HCT116 (cell line): ENCODE data around the gene SPRR2G. TPM values are rescaled to one million over a fixed set of nuclear protein-coding genes. Genes with fewer than 3 reads are reported as not detected.

Experiments
- ATAC-seq: fragments of 200-7000 bp; cut with Tn5 transposase; 2 replicates; pipeline ENCODE4 v1.9.1; 2020; ENCODE audit warnings: mild to moderate bottlenecking, moderate library complexity
- BruUV-seq: library from RNA; stranded (reverse); fragments of 400-500 nt; replicated peaks from 2 replicates; lab custom pipeline; 2021; lab: Mats Ljungman, UMichigan
- CTCF ChIA-PET: fragments of 300-600 bp; sonication (Branson Sonifier 250); formaldehyde crosslinking; loops from one replicate; lab custom pipeline; 2021; ENCODE audit warnings: antibody characterized with exemption; lab: Charles Lee
- POLR2A ChIA-PET: fragments of 300-600, 350-600 bp; sonication (Branson Sonifier 250); formaldehyde crosslinking; loops from one replicate; lab custom pipeline; 2021; ENCODE audit warnings: antibody characterized with exemption; lab: Charles Lee
- RAD21 ChIA-PET, 2 experiments: fragments of 300-600 bp; sonication (Branson Sonifier 250); formaldehyde crosslinking; loops; one replicate each; lab custom pipeline; 2023; ENCODE audit warnings: low total read pairs in 2 of 2; ENCODE audit not compliant: uncharacterized antibody in 2 of 2, unreplicated experiment in 2 of 2, low non-redundant PET in 1 of 2; lab: Charles Lee
- DNase-seq: peaks from one replicate; pipeline ENCODE4 v3.0.0-alpha.2; 2010; ENCODE audit warnings: low read depth, low spot score
- H2AFZ ChIP-seq: fragments of 200-600 bp; shearing (Covaris generic), sonication (generic); 2 replicates; pipeline ENCODE4 v1.6.1; 2017; ENCODE audit warnings: low read depth, mixed run types, mixed read lengths, antibody characterized with exemption, low read length; ENCODE audit not compliant: poor library complexity, severe bottlenecking
- H3K27ac ChIP-seq: 2 replicates; pipeline ENCODE4 v1.5.1; 2012; ENCODE audit warnings: low read depth, low read length
- H3K27me3 ChIP-seq: fragments of 200-600 bp; sonication (generic); 2 replicates; pipeline ENCODE4 v1.6.1; 2016; ENCODE audit warnings: mixed run types, low read length, mixed read lengths; ENCODE audit not compliant: insufficient read depth
- H3K36me3 ChIP-seq, 2 experiments: fragments of 200-500 bp in 1 of 2; fragments of 200-600 bp in 1 of 2; sonication (Bioruptor generic) in 1 of 2; sonication (generic) in 1 of 2; 2 replicates each; pipeline versions ENCODE4 v1.5.1 to v1.6.1; 2014 to 2016; ENCODE audit warnings: low read length in 2 of 2, inconsistent platforms in 1 of 2, mixed read lengths in 1 of 2, mixed run types in 1 of 2; ENCODE audit not compliant: insufficient read depth in 2 of 2, control insufficient read depth in 1 of 2
- H3K4me1 ChIP-seq, 2 experiments: fragments of 200-600 bp in 1 of 2; sonication (generic) in 1 of 2; 2 replicates each; pipeline versions ENCODE4 v1.5.1 to v1.6.1; 2012 to 2017; ENCODE audit warnings: low read length in 2 of 2, inconsistent platforms in 1 of 2, mild to moderate bottlenecking in 1 of 2, mixed read lengths in 1 of 2, mixed run types in 1 of 2, moderate library complexity in 1 of 2; ENCODE audit not compliant: insufficient read depth in 2 of 2, control insufficient read depth in 1 of 2
- H3K4me2 ChIP-seq: fragments of 200-600 bp; sonication (generic); 2 replicates; pipeline ENCODE4 v1.6.1; 2017; ENCODE audit warnings: mixed run types, low read length, mixed read lengths
- H3K4me3 ChIP-seq, 2 experiments: fragments of 200-600 bp in 1 of 2; sonication (generic) in 1 of 2; replicated peaks in 1 of 2; 2 replicates each; pipeline ENCODE4 v1.5.1; 2011 to 2016; ENCODE audit warnings: low read length in 2 of 2, control low read depth in 1 of 2, low read depth in 1 of 2, mild to moderate bottlenecking in 1 of 2, mixed read lengths in 1 of 2, mixed run types in 1 of 2
- H3K79me2 ChIP-seq: fragments of 200-600 bp; sonication (generic); 2 replicates; pipeline ENCODE4 v1.6.1; 2017; ENCODE audit warnings: mild to moderate bottlenecking, mixed run types, low read length, moderate library complexity, mixed read lengths; ENCODE audit not compliant: insufficient read depth
- H3K9ac ChIP-seq: fragments of 200-600 bp; sonication (generic); 2 replicates; pipeline ENCODE4 v1.6.1; 2016; ENCODE audit warnings: low read length, mixed read lengths
- H3K9me2 ChIP-seq: fragments of 200-600 bp; sonication (generic), shearing (Covaris generic); 2 replicates; pipeline ENCODE4 v1.6.1; 2017; ENCODE audit warnings: mixed run types, mild to moderate bottlenecking, moderate library complexity; ENCODE audit not compliant: insufficient read depth
- H3K9me3 ChIP-seq, 2 experiments: fragments of 200-500 bp in 1 of 2; fragments of 200-600 bp in 1 of 2; sonication (Bioruptor generic) in 1 of 2; sonication (generic) in 1 of 2; 2 replicates each; pipeline ENCODE4 v1.6.1; 2014 to 2017; ENCODE audit warnings: low read length in 2 of 2, mixed read lengths in 2 of 2, inconsistent platforms in 1 of 2, low read depth in 1 of 2, mild to moderate bottlenecking in 1 of 2, mixed run types in 1 of 2, moderate library complexity in 1 of 2; ENCODE audit not compliant: control insufficient read depth in 1 of 2, insufficient read depth in 1 of 2
- H4K20me1 ChIP-seq: fragments of 200-600 bp; sonication (generic), shearing (Covaris generic); 2 replicates; pipeline ENCODE4 v1.6.1; 2017; ENCODE audit warnings: mixed run types, mild to moderate bottlenecking, moderate library complexity; ENCODE audit not compliant: insufficient read depth
- CBX3 ChIP-seq: IDR thresholded peaks from 2 replicates; pipeline ENCODE4 v1.6.1; 2012; ENCODE audit warnings: low read depth
- CEBPB ChIP-seq: IDR thresholded peaks from 2 replicates; pipeline ENCODE4 v1.6.1; 2012; ENCODE audit warnings: low read depth
- CTCF ChIP-seq, 3 experiments: fragments of 200-600 bp in 1 of 3; sonication (generic) in 1 of 3; IDR thresholded peaks in 2 of 3; conservative IDR thresholded peaks in 1 of 3; 2 replicates each; pipeline ENCODE4 v1.5.1; 2012 to 2017; ENCODE audit warnings: low read depth in 2 of 3, low read length in 2 of 3, antibody characterized with exemption in 1 of 3, borderline replicate concordance in 1 of 3, control low read depth in 1 of 3, mild to moderate bottlenecking in 1 of 3, mixed read lengths in 1 of 3, mixed run types in 1 of 3, moderate library complexity in 1 of 3; ENCODE audit not compliant: insufficient read depth in 1 of 3
- EZH2 ChIP-seq: fragments of 200-600 bp; sonication (generic); IDR thresholded peaks from 2 replicates; pipeline ENCODE4 v1.6.1; 2017; ENCODE audit warnings: antibody characterized with exemption, mixed run types
- FOSL1 ChIP-seq: IDR thresholded peaks from 2 replicates; pipeline ENCODE4 v1.6.1; 2012; ENCODE audit warnings: low read depth
- MAX ChIP-seq: IDR thresholded peaks from 2 replicates; pipeline ENCODE4 v1.6.1; 2012
- POLR2A ChIP-seq: IDR thresholded peaks from 2 replicates; pipeline ENCODE4 v1.7.0; 2011; ENCODE audit warnings: borderline replicate concordance; ENCODE audit not compliant: insufficient read depth, insufficient read length; ENCODE audit errors: extremely low read depth
- SP1 ChIP-seq: IDR thresholded peaks from 2 replicates; pipeline ENCODE4 v1.6.1; 2012; ENCODE audit warnings: low read depth
- ZBTB33 ChIP-seq: IDR thresholded peaks from 2 replicates; pipeline ENCODE4 v1.6.1; 2011; ENCODE audit warnings: mild to moderate bottlenecking, low read length, moderate library complexity; ENCODE audit not compliant: insufficient replicate concordance; ENCODE audit errors: extremely low read depth
- intact Hi-C: fragments of 100-400 bp; cut with micrococcal nuclease; formaldehyde crosslinking; loops from 2 replicates; pipeline ENCODE4 v1.10.0; 2022
- total RNA-seq: library from RNA; stranded (reverse); gene quantifications from one replicate; pipeline ENCODE4 v1.2.1, GENCODE V29; 2021; ENCODE audit not compliant: unreplicated experiment

SPRR2G gene
- total RNA-seq, 1 experiment from 2014 or later = not detected

GRCh38 chr1:153174624-153175023 is 23.9 kb upstream of the SPRR2G start:
- peaks cover 53% of the 10 kb centered on the region for H3K27me3 ChIP-seq
- H3K4me2 ChIP-seq = no peak overlapping the region
- H3K9me3 ChIP-seq = no peaks in the 10 kb centered on the region
- H3K79me2 ChIP-seq = no peaks in the 10 kb centered on the region
- H2AFZ ChIP-seq = no peak overlapping the region
- no peaks in the 10 kb centered on the region for H4K20me1 ChIP-seq
- ATAC-seq = no peak
- H3K4me3 ChIP-seq = no peak overlapping the region
- intact Hi-C loops = no loop called here
- ChIA-PET POLR2A (no interaction called here), CTCF (no interaction called here), RAD21 (no interaction called here)
- no peaks in the 10 kb centered on the region for H3K36me3 ChIP-seq
- H3K27ac ChIP-seq = no peak overlapping the region
- BruUV-seq = no TSS peak
- no peak overlapping the region for H3K9ac ChIP-seq
- H3K4me1 ChIP-seq = no peaks in the 10 kb centered on the region
- DNase-seq = no peak
- no peaks in the 10 kb centered on the region for H3K9me2 ChIP-seq
- TF ChIP-seq CEBPB = no peak
- TF ChIP-seq CTCF (IDR thresholded peaks at IDR 0.05 in 2 of 3, conservative IDR thresholded peaks at IDR 0.05 in 1 of 3; ENCODE audit: borderline replicate concordance in 1 of 3, insufficient read depth in 1 of 3, low read depth in 2 of 3, low read length in 2 of 3) = no peak
- TF ChIP-seq FOSL1 = no peak
- no peak for TF ChIP-seq SP1
- no peak for TF ChIP-seq ZBTB33
- no peak for TF ChIP-seq MAX
- no peak for TF ChIP-seq CBX3
- no peak for TF ChIP-seq POLR2A
- TF ChIP-seq EZH2 = no peak
